Smooth muscle cell of the brain vasculature (primary cell): ENCODE results near the gene IPO4.
"Not testable (repeated sequence)": the region's sequence is repeated elsewhere in the genome, so short reads cannot be mapped to it uniquely, and the experiment has no call there.

Experiments
- DNase-seq: peaks from one replicate; pipeline ENCODE4 v3.0.0-alpha.2; 2012; ENCODE audit warnings: low read depth, low spot score

IPO4 gene

DNA sequence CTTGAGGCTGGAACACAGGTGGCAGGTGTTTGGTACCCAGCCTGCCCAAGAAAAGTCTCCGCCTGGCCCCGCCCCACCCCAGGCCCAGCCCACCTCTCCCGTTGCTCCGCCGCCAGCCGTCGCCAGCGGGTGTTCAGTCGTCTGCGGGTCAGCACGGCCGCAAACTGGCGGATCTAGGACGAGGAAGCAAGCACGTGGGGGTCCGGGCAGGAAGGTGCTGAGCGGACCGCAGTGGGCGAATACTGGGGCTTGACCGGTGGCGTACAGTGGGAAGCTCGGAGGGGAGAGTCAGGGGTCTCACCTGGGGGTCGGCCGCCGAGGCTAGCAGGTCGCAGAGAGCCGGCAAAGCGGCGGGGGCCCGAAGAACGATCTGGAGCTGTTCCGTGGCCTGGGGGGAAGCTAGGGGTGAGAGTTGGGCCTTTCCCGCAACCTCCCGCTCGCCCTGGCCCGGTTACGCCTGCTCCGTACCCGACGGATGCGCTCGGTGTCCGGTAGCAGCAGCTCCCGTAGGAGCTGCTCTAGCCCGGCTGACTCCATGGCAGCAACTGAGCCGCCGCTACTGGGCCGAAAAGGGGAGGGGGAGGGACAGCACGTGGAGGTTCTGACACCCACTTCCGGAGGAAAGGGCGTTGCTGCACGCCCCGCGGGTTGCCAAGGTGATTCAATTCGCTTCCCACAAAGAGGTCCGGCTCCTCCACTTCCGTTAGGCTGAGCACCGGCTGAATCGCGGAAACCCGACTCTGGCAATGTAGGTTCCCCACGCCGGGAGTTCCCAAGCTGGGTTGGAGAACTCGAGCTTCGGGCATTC is at the start of gene IPO4:
IPO4 (minus strand) TSS at position 566 of the 808 bp plus-strand sequence; CDS start at position 537, 29 bp downstream.
- peak; percentile 91 for DNase-seq

DNA sequence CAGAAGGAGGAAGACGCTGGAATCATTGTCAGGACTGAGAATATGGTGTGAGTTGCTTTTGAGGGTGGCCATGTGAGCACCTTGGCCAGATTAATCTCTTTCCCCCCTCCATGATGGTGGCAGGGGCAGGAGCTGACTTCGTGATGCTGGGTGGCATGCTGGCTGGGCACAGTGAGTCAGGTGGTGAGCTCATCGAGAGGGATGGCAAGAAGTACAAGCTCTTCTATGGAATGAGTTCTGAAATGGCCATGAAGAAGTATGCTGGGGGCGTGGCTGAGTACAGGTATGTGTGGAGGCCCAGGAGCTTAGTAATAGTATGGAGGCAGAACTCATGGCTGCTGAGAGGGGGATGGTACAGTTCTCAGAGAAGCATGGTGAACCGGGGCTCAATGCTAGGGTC is 49.5 kb upstream of the IPO4 start:
- no peak for DNase-seq

DNA sequence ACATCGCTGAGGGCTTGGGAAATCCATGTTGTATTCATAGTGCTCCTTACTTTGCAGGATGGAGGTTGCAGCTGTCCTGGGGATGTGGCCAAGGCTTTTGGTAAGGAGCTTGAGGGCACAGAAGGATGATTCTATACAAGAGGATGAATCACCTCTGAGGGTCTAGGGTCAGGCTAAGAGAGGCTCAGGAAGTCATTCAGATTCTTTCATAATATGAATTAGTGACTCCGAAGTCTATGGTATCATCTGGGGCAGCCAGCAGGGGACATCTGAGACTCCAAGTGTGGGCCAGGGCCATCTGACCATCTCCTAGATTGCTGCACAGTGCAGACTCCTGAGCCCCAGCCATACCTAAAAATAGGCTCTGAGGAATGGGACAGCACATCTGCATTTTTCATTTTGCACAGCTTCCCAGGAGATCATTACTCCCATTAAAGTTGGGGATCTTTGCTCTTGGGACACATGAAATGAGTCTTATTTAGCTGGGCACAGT is 48.9 kb upstream of the IPO4 start:
- no peak for DNase-seq

GRCh38 chr14:24236689-24237462 is 48.3 kb upstream of the IPO4 start:
- no peak for DNase-seq

DNA sequence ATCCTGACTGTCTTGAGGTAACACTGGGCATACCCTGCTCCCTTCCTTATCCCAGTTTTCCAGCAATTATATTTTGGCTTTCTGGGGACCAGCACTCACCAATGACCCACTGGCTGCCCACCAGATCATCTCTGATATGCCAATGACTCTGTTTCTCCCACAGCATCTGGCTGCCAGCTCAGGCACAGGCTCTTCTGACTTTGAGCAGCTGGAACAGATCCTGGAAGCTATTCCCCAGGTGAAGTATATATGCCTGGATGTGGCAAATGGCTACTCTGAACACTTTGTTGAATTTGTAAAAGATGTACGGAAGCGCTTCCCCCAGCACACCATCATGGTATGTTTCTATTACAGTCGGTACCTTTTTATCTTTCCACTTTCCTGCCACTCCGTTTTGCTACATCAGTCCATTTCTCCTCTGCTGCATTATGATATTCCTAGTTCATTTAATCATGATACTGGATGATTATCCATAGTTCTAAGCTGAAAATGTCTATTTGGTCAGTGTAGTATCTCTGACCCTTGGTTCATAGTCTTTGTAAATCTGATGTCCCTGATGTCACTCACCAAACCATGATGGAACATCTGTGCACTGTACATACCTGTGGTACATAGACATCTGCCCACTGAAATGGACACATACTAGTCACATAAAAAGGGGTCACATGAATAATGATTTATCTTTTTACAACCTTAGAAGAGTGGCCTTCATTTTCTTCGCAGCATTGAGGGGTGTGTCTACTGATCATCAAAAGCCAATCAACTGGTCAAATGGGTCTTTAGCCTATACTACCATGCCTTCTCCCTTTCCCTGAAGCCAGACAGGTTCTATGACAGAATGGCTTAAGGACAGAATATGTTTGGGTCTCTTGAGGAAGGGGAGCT is 47.4 kb upstream of the IPO4 start:
- DNase-seq: no peak

DNA sequence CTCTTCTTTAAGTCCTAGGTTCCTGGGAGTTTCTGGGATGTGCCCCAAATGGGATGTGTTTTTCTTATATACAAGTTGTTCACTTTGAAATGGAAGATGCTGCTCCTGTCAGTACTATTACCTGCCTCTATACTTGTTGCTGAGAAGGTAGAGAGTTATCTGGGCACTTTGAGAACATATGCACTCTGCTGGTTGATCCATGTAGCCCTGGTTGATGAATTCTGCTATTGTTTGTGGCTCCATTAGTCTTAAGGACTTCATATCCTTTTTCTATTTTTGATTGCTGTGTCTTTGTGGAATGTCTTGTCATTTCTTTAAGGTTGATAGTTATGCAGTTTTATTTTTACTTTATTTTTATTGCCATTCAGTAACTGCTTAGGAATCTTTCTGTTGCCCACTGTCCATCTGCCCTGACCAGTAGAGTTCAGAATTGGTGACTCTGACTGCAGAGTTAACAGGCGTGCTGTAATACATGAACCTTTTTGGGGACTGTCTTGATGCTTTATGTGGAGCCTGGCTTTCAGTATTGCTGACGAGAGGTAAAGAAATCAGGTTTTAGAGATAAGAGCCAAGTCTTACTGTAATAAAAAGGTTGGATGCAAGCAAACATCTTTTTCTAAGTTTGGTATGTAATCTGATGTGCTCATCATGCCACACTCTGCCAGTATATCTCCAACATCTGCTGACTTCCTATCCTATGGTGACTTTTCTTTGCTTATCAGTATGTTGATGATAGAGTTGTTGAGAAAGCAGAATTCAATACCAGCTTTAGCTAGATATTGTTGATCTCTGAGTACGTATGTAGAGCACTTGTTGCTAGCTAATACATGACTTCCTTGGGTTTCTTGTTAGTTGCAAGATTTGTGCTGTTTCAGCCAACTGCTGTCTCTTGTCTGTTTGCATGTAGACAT is 45.7 kb upstream of the IPO4 start:
- DNase-seq: no peak

DNA sequence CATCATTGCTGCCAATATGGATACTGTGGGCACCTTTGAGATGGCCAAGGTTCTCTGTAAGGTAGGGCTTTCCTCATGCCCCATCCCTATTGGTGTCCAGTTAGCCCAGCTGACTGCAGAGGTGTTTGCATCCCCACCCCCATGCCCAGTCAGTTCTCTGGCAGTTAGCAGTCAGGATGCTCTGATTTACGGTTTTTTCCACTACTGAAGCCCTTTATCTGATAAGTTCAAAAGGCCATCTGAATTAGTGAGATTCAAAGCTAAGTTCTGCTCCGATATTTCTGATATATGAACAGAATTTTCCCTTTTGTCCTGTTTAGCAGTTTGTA is 44.9 kb upstream of the IPO4 start:
- no peak for DNase-seq

GRCh38 chr14:24232645-24233537 is 44.3 kb upstream of the IPO4 start, which contains the start of gene GMPR2:
GMPR2 (plus strand) TSS chr14:24232929; CDS start chr14:24233254, 325 bp downstream.
- no peak for DNase-seq

DNA sequence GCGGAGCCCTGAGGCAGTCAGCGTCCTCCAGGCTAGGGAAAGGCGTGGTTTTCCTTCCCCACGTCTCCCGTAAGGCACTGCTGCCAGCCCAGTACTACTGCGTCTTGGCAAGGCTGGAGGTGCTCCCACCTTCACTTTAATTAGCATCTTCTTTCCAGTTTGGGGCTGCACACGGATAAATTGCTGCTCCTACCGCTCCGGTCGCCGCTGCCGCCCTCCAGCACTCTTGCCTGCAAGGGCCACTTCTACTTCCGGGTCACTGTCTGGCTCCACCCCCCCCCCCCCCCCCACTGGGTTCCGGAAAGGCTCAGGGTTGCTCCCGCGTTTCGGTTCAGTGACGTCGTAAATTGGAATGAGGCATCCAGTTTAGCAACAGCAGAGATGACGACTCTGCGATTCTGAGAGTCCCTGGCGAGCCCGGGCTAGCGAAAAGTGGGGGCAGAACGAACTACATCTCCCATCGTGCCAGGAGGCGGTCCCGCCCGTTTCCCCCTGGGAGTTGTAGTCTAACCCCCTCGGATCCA is 43.6 kb upstream of the IPO4 start, which contains the start of gene NEDD8:
NEDD8 (minus strand) TSS at position 247 of the 524 bp plus-strand sequence; CDS start at position 147, 100 bp downstream.
- peak; percentile 85 for DNase-seq

DNA sequence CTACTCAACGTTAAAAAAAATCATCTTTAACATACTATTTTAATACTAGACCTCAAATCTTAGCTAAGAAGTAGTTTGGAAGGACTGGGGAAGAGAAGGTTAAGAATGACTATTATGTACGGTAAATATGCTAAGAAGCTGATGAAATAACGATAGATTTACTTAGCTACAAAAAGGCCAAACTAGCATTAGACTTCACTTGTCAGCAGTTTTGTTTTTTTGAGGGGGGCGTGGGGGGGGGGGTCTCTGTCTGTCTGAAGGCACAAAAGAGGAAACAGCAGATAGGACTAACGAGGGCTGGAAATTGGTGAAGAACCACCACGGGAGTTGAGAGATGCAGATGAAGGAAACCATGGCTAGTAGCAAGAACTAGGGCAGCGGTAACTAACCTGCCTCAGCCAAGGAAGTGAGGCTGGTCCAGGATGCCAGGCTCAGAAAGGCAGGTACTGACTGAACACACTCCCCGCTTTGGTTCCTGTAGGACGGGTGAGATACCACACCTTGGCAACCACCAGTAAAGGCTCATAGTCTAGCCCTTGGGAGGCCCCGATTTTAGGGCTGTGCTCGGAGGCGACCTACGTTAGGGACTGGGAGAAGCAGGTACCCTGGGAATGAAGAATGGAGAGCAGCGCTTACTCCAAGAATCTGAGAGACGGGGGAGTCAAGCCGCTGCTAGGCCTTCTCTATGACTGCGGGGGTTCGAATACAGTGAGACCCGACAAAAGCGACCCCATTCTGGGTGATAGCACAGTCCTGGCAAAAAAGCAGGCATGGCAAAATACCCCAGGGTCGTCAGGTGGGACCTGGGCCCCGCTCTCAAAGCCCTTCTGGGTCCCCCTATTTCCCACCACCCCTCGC is 42.9 kb upstream of the IPO4 start:
- DNase-seq: no peak

DNA sequence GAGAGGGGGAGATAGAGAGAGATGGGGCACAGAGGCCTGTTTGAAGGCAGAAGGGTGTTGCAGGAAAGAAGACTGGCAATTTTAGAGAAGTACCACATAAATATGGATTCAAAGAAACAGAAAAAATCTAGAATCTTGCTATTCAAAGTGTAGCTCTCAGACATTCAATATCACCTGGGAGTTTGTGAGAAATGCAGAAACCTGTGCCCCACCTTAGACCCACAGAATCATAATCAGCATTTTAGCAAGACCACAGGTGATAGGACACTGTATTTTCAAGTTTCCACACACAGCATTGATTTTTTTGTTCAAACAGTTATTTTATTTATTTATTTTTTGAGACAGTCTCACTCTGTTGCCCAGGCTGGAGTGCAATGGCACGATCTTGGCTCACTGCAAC is 40.3 kb upstream of the IPO4 start:
- DNase-seq: no peak

DNA sequence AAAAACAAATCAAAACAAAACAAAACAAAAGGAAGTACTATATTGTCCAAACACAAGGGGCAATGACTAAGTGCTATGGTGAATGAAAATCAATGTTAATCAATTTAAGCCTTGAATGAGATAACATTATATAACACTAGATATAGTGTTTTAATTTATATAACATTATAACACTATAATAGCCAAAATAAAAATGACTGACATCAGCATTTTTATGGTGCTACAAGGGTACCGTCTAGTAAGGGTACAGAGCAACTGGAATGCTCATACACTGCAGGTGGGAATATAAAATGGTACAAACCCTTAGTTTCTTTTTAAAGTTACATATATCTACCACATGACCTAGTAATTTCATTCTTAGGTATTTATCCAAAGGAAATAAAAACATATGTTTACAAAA is 37.9 kb upstream of the IPO4 start:
- DNase-seq: no peak

GRCh38 chr14:24224618-24225071 is 36.0 kb upstream of the IPO4 start:
- DNase-seq: no peak

GRCh38 chr14:24222987-24223386 is 34.4 kb upstream of the IPO4 start:
- not testable (repeated sequence) for DNase-seq

- no peak for DNase-seq
Measured at GRCh38 chr14:24219521-24219920, 30.9 kb upstream of the IPO4 start.

DNA sequence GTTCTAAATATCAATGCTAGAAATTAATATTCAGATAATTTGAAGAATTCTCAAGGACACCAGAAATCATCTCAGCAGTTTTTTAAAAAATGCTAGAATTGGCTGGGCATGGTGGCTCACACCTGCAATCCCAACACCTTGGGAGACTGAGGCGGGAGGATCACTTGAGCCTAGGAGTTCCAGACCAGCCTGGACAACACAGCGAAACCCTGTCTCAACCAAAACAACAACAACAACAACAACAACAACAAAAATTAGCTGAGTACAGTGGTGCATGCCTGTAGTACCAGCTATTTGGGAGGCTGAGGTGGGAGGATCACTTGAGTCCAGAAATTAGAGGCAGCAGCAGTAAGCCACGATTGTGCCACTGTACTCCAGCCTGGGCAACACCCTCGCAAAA is 30.5 kb upstream of the IPO4 start:
- DNase-seq: no peak

DNA sequence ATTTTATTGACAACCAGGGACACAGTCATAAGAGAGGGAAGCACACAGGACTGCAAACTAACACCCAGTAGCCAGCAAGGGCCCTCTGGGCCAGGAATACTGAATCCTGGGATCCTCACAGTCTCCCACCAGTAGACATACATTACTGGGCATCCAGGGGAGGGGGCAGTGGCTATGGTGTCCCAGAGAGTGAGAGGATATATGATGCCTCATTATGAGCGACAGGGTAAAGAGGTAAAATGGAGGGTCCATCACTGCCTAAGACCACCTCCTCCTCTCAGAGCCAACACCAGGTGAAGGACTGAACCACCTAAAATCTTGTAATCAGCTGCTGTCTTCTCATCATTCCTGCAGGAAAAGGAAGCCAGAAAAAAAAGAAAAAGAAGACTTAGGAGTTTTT is 28.3 kb upstream of the IPO4 start:
- DNase-seq: not testable (repeated sequence)

GRCh38 chr14:24216345-24216699 is 27.7 kb upstream of the IPO4 start:
- DNase-seq: no peak
